ENCODE results near the gene ZBTB21.

ZBTB21 gene

GRCh38 chr21:41971891-41972290 is 38.3 kb downstream of the ZBTB21 start:
- CTCF ChIA-PET = no interaction called here
- POLR2A ChIA-PET = no interaction called here
- no peak for TF ChIP-seq CTCF (IDR thresholded peaks at IDR 0.05; ENCODE audit: control extremely low read depth, extremely low read depth, low read depth, missing control alignments)
- DNase-seq (ENCODE audit: extremely low spot score) = no peak

- ChIA-PET POLR2A (no interaction called here), CTCF (interaction anchor here (1.5 kb wide), 1 partner anchor 10 kb away, joined by 6 read pairs; no protein-coding TSS in a partner anchor)
- no peak for TF ChIP-seq CTCF (IDR thresholded peaks at IDR 0.05; ENCODE audit: control extremely low read depth, extremely low read depth, low read depth, missing control alignments)
- no peak for DNase-seq (ENCODE audit: extremely low spot score)
Measured at GRCh38 chr21:41970751-41971653, 39.2 kb downstream of the ZBTB21 start.

- DNase-seq (ENCODE audit: extremely low spot score) = no peak
- no peak for TF ChIP-seq CTCF (IDR thresholded peaks at IDR 0.05; ENCODE audit: control extremely low read depth, extremely low read depth, low read depth, missing control alignments)
- ChIA-PET CTCF (interaction anchor here (1.5 kb wide), 1 partner anchor 9 kb away, joined by 6 read pairs; no protein-coding TSS in a partner anchor), POLR2A (no interaction called here)
Measured at GRCh38 chr21:41970106-41970391, 40.1 kb downstream of the ZBTB21 start.

- POLR2A ChIA-PET = no interaction called here
Measured at GRCh38 chr21:41967708-41968107, 42.5 kb downstream of the ZBTB21 start.

GRCh38 chr21:41966872-41967621 is 43.1 kb downstream of the ZBTB21 start:
- ChIA-PET POLR2A (interaction anchor here (0.6 kb wide), 1 partner anchor 150 kb away, joined by 3 read pairs; no protein-coding TSS in a partner anchor), CTCF (interaction anchor here (1.2 kb wide), 1 partner anchor 11 kb away, joined by 4 read pairs; no protein-coding TSS in a partner anchor)
- no peak for TF ChIP-seq CTCF (IDR thresholded peaks at IDR 0.05; ENCODE audit: control extremely low read depth, extremely low read depth, low read depth, missing control alignments)
- DNase-seq (ENCODE audit: extremely low spot score) = no peak

More at GRCh38 chr21:41967708-41968107, 42.5 kb downstream of the ZBTB21 start:
- no peak for DNase-seq (ENCODE audit: extremely low spot score)
- CTCF ChIA-PET = interaction anchor here (1.2 kb wide), 1 partner anchor 12 kb away, joined by 4 read pairs; no protein-coding TSS in a partner anchor
- TF ChIP-seq CTCF (IDR thresholded peaks at IDR 0.05; ENCODE audit: control extremely low read depth, extremely low read depth, low read depth, missing control alignments) = no peak

GRCh38 chr21:41966041-41966833 is 43.9 kb downstream of the ZBTB21 start:
- POLR2A ChIA-PET = no interaction called here
- no peak for DNase-seq (ENCODE audit: extremely low spot score)
- CTCF ChIA-PET = no interaction called here
- no peak for TF ChIP-seq CTCF (IDR thresholded peaks at IDR 0.05; ENCODE audit: control extremely low read depth, extremely low read depth, low read depth, missing control alignments)
